Lung (tissue), 12 donors: Measurements from ENCODE around the gene WDR48. TPM values are rescaled to one million over a fixed set of nuclear protein-coding genes. Genes with fewer than 3 reads are reported as not detected.
A peak's percentile ranks its signal among the peaks of the same experiment; 100 is the strongest.

ENCODE experiments used
- ATAC-seq: fragments of 200-7000 bp; cut with Tn5 transposase; one replicate; pipeline ENCODE4 v1.9.1; 2020; ENCODE audit warnings: moderate number of reproducible peaks; ENCODE audit not compliant: insufficient read depth, low FRiP score
- DNase-seq, 3 donors: peaks; one replicate each; pipeline ENCODE4 v3.0.0-alpha.2; 2013 to 2017
- H3K27ac ChIP-seq, 2 donors: one replicate each; pipeline ENCODE4 v1.5.1; 2013; ENCODE audit warnings: mild to moderate bottlenecking in 2 of 2, moderate library complexity in 2 of 2, control low read depth in 1 of 2, inconsistent platforms in 1 of 2, low read depth in 1 of 2, low read length in 1 of 2
- H3K27me3 ChIP-seq, 3 donors: one replicate each; pipeline ENCODE4 v1.5.1; 2013; ENCODE audit warnings: low read length in 2 of 3; ENCODE audit not compliant: control insufficient read depth in 3 of 3, insufficient read depth in 3 of 3
- H3K36me3 ChIP-seq, 4 donors: one replicate each; pipeline ENCODE4 v1.5.1; 2013; ENCODE audit warnings: low read length in 4 of 4, mild to moderate bottlenecking in 1 of 4, moderate library complexity in 1 of 4; ENCODE audit not compliant: control insufficient read depth in 4 of 4, insufficient read depth in 4 of 4
- H3K4me1 ChIP-seq, 5 donors: one replicate each; pipeline ENCODE4 v1.5.1; 2013; ENCODE audit warnings: low read length in 5 of 5, mild to moderate bottlenecking in 2 of 5, moderate library complexity in 1 of 5; ENCODE audit not compliant: control insufficient read depth in 5 of 5, insufficient read depth in 5 of 5
- H3K4me3 ChIP-seq: one replicate; pipeline ENCODE4 v1.5.1; 2013; ENCODE audit warnings: mild to moderate bottlenecking, control low read depth, moderate library complexity
- H3K9ac ChIP-seq, 2 donors: one replicate each; pipeline ENCODE4 v1.5.1; 2013; ENCODE audit warnings: low read length in 2 of 2, control low read depth in 1 of 2; ENCODE audit not compliant: insufficient read depth in 1 of 2
- H3K9me3 ChIP-seq, 4 donors: one replicate each; pipeline ENCODE4 v1.5.1; 2013; ENCODE audit warnings: low read length in 3 of 4, mild to moderate bottlenecking in 1 of 4, moderate library complexity in 1 of 4; ENCODE audit not compliant: control insufficient read depth in 4 of 4, insufficient read depth in 3 of 4
- WGBS, 2 donors: extraction: QIAGEN DNeasy Blood & Tissue Kit; methylation state at CpG; one replicate each; pipeline ENCODE4 v1.1.7; 2013; 5-methylcytosine and 5-hydroxymethylcytosine counted together
- polyA plus RNA-seq, 2 donors: library from polyadenylated mRNA; stranded (reverse); fragments of 200-250 nt; gene quantifications; one replicate each; pipeline ENCODE4 v1.2.1, GENCODE V29; 2013
- total RNA-seq, 2 donors: library from RNA; depleted of rRNA in 1 of 2; stranded (reverse); fragments of >200 nt in 1 of 2; gene quantifications; one replicate each; pipeline ENCODE4 v1.2.1, GENCODE V29; 2014 to 2021
- TF ChIP-seq, protein P1 (sequence below): IDR thresholded peaks from 2 replicates; pipeline ENCODE4 v1.5.1; 2012; ENCODE audit warnings: mild to moderate bottlenecking; ENCODE audit errors: control extremely low read depth, extremely low read depth
- donor health status: control.
- donor health status: control.
- donor health status: Bipolar disorder and iron deficiency.
- donor health status: healthy.
- donor health status: DM: yes; HTN: yes; CAD: no.

WDR48 gene
- total and polyA plus RNA-seq, 4 donors, result 8.8 to 58.8 (median 18.8) TPM

- WGBS, 2 donors, result 66 to 81% methylated on average over 5 of the region's 5 CpGs
- Histone ChIP-seq H3K9me3 (no peaks in the 10 kb centered on the region), H3K27me3 (no peaks in the 10 kb centered on the region), H3K36me3 (peaks cover 0 to 6% (median 0%) of the 10 kb centered on the region in 4 donors), H3K9ac (no peak overlapping the region), H3K4me1 (peaks cover 0 to 6% (median 0%) of the 10 kb centered on the region in 5 donors), H3K27ac (peak overlapping the region in 1 of 2 donors; percentile 66), H3K4me3 (no peak overlapping the region)
- ATAC-seq (no peak), DNase-seq (peak; percentile 33 to 61 (median 48))
- TF ChIP-seq, protein P1, sequence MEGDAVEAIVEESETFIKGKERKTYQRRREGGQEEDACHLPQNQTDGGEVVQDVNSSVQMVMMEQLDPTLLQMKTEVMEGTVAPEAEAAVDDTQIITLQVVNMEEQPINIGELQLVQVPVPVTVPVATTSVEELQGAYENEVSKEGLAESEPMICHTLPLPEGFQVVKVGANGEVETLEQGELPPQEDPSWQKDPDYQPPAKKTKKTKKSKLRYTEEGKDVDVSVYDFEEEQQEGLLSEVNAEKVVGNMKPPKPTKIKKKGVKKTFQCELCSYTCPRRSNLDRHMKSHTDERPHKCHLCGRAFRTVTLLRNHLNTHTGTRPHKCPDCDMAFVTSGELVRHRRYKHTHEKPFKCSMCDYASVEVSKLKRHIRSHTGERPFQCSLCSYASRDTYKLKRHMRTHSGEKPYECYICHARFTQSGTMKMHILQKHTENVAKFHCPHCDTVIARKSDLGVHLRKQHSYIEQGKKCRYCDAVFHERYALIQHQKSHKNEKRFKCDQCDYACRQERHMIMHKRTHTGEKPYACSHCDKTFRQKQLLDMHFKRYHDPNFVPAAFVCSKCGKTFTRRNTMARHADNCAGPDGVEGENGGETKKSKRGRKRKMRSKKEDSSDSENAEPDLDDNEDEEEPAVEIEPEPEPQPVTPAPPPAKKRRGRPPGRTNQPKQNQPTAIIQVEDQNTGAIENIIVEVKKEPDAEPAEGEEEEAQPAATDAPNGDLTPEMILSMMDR, result peak; percentile 5
These were observed 73.3 kb downstream of the WDR48 start for GRCh38 chr3:39124876-39125840.

GRCh38 chr3:39125841-39126500, 74.2 kb downstream of the WDR48 start:
- H3K36me3 ChIP-seq, result no peaks in the 10 kb centered on the region
- H3K27ac ChIP-seq, result peak overlapping the region in 1 of 2 donors; percentile 77
- DNase-seq (peak in 2 of 3 donors; percentile 38 to 55), ATAC-seq (peak; percentile 59)
- H3K4me1 ChIP-seq, result peaks cover 0 to 9% (median 0%) of the 10 kb centered on the region in 5 donors
- no peak overlapping the region for H3K9ac ChIP-seq
- H3K27me3 ChIP-seq, result no peaks in the 10 kb centered on the region
- TF ChIP-seq, protein P1, result no peak
- 64 to 75% methylated on average over 12 of the region's 12 CpGs for WGBS, 2 donors
- no peak overlapping the region for H3K4me3 ChIP-seq
- H3K9me3 ChIP-seq, result no peaks in the 10 kb centered on the region

GRCh38 chr3:39126532-39127071, 74.8 kb downstream of the WDR48 start:
- Histone ChIP-seq H3K9ac (no peak overlapping the region), H3K27ac (peak overlapping the region in 1 of 2 donors; percentile 77), H3K36me3 (peaks cover 0 to 2% (median 0%) of the 10 kb centered on the region in 4 donors), H3K4me3 (no peak overlapping the region), H3K9me3 (no peaks in the 10 kb centered on the region), H3K27me3 (no peaks in the 10 kb centered on the region), H3K4me1 (peaks cover 0 to 9% (median 0%) of the 10 kb centered on the region in 5 donors)
- TF ChIP-seq, protein P1, result peak; percentile 39
- 33 to 47% methylated on average over 6 of the region's 6 CpGs for WGBS, 2 donors
- DNase-seq (peak; percentile 62 to 73 (median 73)), ATAC-seq (no peak)
